ENCODE results near the gene PKN3.

GRCh38 chr9:128731093-128731492, 28.8 kb downstream of the PKN3 start:
- no peak for TF ChIP-seq TAF1 (IDR thresholded peaks at IDR 0.05; ENCODE audit: low read depth)
- no peak for TF ChIP-seq CREB1 (IDR thresholded peaks at IDR 0.05; ENCODE audit: low read depth)
- TF ChIP-seq EP300 (IDR thresholded peaks at IDR 0.05; ENCODE audit: borderline replicate concordance) = no peak
- TF ChIP-seq REST (IDR thresholded peaks at IDR 0.05; ENCODE audit: low read depth) = no peak
